Measurements from ENCODE around the gene RARRES2.
A peak's percentile ranks its signal among the peaks of the same experiment; 100 is the strongest.
"Not testable (repeated sequence)": the region's sequence is repeated elsewhere in the genome, so short reads cannot be mapped to it uniquely, and the experiment has no call there.

Gene RARRES2

GRCh38 chr7:150335774-150336112, 5.7 kb downstream of the RARRES2 start:
- DNase-seq, result no peak

DNA sequence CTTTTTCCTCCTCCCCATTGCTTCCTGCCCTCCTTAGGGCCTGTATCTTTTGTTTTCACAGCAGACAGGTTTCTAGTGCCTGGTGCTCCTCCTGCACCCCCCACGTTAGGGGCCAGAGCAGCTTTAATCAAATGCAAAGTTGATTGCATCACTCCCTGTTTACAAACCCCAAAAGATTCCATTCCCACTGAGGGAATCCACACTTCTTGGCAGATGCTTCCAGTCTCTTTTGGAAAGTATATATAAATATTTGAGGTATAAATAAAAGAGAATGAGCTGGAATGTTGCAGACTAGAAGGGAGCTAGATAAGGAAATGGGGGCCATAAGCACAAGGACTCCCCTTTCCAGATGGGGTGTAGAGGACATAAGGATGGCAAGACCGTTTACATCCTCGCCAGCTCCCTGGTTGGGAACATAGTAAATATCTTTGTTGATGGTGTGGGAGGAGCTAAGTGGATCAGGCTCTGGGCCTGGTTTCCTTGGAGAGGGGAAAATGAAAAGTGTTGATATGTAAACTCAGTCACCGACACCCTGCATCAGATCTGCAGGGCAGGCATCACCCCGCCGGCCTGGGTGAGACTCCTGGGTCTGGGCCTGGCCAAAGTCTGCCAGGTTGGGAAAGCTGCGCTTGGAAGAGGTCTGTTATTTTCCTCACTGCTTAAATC, 6.2 kb downstream of the RARRES2 start:
- no peak for DNase-seq

- no peak for DNase-seq
Observed at GRCh38 chr7:150334108-150334507, 7.3 kb downstream of the RARRES2 start.

- DNase-seq, result no peak
Observed at GRCh38 chr7:150333659-150334058, 7.8 kb downstream of the RARRES2 start.

DNA sequence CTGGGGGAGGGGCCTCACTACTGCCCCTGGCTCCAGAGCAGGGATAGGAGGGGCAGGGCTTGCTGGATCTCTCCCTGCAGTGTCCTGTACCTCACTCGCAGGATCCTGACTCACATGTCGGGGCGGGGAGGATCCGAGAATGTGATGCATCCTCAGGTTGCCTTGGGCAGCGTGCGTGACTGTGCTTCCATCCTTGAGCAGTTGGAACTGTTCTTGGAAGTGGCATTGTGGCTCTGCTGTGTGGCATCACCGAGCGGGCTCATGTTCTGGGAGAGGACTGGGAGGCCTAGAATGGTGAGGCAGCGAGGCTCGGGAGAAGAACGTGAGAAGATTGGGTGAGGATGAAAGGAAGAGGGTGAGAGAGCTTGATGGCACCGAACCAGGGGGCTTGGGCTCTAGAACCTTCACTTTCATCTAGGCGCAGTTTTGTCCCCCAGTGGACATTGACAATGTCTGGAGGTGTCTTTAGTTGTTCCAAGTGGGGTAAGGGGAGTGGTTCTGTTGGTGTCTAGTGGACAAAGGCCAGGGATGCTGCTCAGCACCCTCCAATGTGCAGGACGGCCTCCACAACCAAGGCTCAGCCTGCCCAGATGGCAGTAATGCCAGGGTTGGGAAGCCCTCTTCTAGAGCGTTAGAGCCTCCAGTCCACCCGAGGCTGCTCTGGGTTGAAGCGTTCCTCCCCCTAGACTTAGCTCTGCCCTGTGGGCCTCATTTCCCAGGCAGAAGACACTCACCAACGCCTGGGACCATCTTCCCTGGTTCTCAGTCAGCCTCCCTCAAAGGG, 8.4 kb downstream of the RARRES2 start:
- DNase-seq, result no peak

DNA sequence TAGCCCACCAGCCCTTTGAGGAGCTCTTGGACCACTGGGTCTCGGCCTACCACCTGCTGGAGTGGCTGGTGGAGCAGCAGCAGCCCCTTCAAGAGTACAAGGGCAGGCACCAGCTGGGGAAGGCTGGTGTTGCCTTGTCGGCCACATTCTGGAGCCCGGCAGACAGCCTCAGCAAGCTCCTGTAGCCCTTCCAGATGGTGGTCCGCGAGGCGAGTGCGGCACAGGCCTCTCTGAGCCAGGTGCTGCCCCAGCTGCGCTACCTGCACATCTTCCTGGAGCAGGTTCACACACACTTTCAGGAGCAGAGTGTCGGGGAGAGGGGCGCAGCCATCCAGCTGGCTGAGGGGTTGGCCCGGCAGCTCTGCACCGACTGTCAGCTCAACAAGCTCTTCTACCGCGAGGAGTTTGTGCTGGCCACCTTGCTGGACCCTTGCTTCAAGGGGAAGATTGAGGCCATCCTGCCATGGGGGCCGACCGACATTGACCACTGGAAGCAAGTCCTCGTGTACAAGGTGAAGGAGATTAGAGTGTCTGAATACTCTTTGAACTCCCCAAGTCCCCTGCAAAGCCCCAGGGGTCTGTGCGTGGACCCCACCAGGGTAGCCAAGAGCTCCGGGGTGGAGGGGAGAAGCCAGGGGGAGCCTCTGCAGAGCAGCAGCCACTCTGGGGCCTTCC, 11.1 kb downstream of the RARRES2 start:
- DNase-seq, result no peak

DNA sequence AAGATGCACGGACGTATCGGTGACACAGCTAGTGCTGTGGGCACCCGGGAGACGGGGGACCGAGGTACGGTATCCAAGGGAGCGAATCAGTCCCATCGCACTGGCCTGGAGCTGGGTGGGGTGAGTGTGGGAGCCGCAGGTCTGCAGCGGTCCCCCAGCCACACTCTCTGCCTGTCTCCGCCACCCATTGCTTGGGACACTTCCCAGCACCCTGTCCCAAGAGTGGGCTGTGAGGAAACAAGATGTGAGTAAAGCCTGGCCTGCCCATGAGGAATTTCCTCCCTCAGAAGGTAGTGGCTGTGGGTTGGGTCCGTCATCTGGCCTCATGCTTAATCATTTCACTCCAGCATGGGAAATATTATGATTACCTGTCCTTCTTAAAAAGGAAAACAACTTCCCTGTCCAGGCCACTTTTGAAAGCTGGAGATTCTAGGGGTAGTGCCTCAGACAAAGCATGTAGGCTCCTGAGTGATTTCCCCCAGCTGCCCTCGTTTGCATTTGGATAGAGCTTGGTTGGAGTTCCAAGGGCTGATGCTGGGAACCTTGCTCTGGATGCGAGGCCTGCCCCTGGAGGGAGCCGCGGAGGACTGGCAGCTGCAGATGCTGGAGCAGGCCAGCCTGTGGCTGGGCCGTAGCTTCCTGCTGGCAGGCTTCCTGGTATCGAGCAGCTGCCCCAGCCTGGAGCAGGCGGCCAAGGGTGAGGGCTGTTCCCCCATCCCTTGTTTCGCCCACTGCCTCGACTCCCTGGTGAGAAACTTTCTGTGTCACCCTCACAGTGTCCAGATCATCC, 11.9 kb downstream of the RARRES2 start:
- no peak for DNase-seq

DNA sequence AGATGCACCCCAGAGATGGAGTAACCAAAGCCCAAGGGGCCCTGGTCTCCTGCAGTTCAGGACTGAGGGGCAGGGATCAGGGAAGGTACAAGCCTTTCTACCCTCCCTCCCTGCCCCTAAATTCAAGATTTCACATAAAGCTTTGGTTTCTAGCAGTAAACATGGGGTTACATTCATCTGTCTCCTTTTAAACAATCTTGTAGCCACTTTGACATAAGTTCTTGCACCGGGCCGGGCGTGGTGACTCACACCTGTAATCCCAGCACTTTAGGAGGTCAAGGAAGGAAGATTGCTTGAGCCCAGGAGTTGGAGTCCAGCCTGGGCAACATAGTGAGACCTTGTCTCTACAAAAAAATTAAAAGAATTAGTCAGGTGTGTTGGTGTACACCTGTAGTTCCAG, 14.1 kb downstream of the RARRES2 start:
- DNase-seq, result no peak

GRCh38 chr7:150326657-150327268, 14.7 kb downstream of the RARRES2 start:
- no peak for DNase-seq

DNA sequence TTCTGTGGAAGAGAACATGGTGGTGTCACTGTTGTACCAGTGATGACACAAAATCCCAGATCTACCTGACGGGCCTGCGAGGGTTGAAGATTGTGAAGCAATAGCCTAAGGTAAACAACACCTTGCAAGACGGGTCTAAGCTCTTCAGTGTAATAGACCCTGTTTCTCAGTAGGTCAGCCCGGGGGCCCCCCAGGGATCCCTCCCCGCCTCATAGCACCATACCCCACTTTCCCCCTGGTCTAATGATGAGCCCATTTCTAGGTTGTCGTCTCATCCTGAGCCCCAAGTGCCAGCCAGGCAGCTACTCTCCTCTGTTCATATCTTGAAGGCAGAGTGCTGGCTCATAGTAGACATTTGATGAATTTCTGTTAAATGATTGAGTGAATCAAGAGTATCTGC, 15.5 kb downstream of the RARRES2 start:
- no peak for DNase-seq

GRCh38 chr7:150325110-150325611, 16.3 kb downstream of the RARRES2 start:
- no peak for DNase-seq

GRCh38 chr7:150324373-150324961, 17.0 kb downstream of the RARRES2 start:
- no peak for DNase-seq

- DNase-seq, result no peak
Observed at GRCh38 chr7:150323682-150324372, 17.6 kb downstream of the RARRES2 start.

GRCh38 chr7:150322833-150323681, 18.4 kb downstream of the RARRES2 start, which contains the start of the genes ACTR3C and LRRC61:
TSS of gene ACTR3C (minus strand) at chr7:150323545. CDS start at chr7:150295296, 28,249 bp downstream.
TSS of gene LRRC61 (plus strand) at chr7:150323355. CDS start at chr7:150336862, 13,507 bp downstream.
- peak; percentile 63 for DNase-seq

GRCh38 chr7:150322114-150322832, 19.2 kb downstream of the RARRES2 start:
- DNase-seq, result peak; percentile 60

DNA sequence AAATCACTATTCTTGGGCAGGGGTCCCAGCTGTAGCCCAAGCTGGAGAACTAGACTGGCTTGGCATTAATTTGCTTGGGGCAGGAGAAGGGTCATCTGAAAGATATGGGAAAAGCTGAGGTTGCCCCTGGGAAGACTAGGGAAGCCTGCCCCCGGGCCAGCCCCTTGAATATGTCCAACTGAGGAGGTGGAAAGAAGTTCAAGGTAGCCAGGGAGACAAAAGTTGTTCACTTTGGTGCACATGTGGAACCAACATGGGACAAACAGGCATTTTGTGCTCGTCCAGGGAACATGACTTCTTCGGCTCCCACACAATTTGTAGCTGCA, 19.7 kb downstream of the RARRES2 start:
- no peak for DNase-seq

DNA sequence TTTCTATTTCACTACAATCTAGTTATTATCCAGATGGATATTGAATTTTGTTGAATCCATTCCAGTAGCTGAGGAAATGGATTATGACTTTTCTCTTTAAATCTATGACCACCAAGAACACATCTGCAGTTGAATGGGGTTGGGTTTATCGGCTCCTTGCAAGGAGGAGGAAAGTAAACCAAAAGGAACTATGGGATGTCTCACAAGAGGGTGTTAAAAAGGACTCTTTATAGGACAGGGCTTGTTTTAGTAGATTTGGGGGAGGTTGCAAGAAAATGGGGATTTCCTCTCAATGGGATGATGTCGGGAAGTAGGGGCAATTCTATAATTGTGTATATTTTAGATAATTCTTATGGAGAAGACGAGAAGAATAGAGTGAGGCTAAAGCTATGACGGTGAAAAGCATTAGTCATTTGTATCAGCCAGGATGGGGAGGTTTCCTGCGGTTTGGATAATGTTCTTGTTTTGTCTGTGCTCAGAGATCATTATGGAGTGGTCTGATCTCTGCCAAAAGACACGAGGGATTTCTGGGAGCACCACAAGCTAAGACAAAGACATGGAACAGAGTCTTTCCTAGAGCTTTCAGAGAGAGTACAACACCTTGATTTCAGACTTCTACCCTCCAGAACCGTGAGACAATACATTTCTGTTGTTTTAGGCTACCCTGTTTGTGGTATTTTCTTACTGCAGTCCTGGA, 23.5 kb downstream of the RARRES2 start:
- no peak for DNase-seq

GRCh38 chr7:150316987-150317386, 24.4 kb downstream of the RARRES2 start:
- DNase-seq, result not testable (repeated sequence)

DNA sequence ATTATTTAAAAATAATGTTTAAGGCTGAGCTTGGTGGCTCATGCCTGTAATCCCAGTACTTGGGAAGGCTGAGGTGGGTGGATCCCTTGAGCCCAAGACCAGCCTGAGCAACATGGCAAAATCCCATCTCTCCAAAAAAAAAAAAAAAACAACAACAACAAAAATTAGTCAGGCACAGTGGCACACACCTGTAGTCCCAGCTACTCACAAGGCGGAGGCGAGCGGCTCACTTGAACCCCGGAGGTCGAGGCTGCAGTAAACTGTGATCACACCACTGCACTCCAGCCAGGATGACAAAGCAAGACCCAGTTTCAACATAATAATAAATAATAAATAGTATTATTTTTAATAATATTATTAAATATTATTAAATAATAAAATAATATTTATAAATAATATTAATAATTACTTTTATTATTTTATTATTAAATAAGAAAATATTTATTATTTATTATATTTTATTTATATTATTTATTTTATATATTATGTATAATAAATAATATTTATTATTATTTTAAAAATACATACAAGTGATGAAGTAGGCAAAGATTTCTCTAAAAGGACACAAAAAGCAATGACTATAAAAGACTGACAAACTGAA, 26.7 kb downstream of the RARRES2 start:
- no peak for DNase-seq

Measured in activated naive CD4-positive, alpha-beta T cell treated with Interleukin-2 at 50 U/mL for 16 hours (primary cell).